IgD-negative memory B cell (primary cell): ENCODE data around the gene PBX1. TPM values are rescaled to one million over a fixed set of nuclear protein-coding genes. Genes with fewer than 3 reads are reported as not detected.

ENCODE experiments used
- H3K27ac Mint-ChIP-seq, 3 donors: one replicate each; pipeline ENCODE4 v1.8.0; 2020 to 2022; ENCODE audit warnings: mild to moderate bottlenecking in 3 of 3, mixed read lengths in 3 of 3, moderate library complexity in 1 of 3
- H3K27me3 Mint-ChIP-seq: one replicate; pipeline ENCODE4 v1.8.0; 2021; ENCODE audit warnings: mixed read lengths
- H3K36me3 Mint-ChIP-seq: one replicate; pipeline ENCODE4 v1.8.0; 2020; ENCODE audit warnings: mild to moderate bottlenecking, mixed read lengths
- H3K4me1 Mint-ChIP-seq, 3 donors: one replicate each; pipeline ENCODE4 v1.8.0; 2020 to 2022; ENCODE audit warnings: mixed read lengths in 3 of 3, mild to moderate bottlenecking in 1 of 3
- H3K4me3 Mint-ChIP-seq, 4 donors: one replicate each; pipeline ENCODE4 v1.8.0; 2020 to 2022; ENCODE audit warnings: mild to moderate bottlenecking in 4 of 4, mixed read lengths in 4 of 4, moderate library complexity in 3 of 4
- H3K9me3 Mint-ChIP-seq, 3 donors: one replicate each; pipeline ENCODE4 v1.8.0; 2020 to 2021; ENCODE audit warnings: mixed read lengths in 3 of 3, mild to moderate bottlenecking in 1 of 3
- polyA plus RNA-seq: library from polyadenylated mRNA; unstranded; fragments of 300-500 nt; fragmentation: Illumina TruSeq; gene quantifications from one replicate; pipeline ENCODE4 v1.2.3, GENCODE V29; 2021

Gene PBX1
- polyA plus RNA-seq, 1 donor from 2014 or later: 0.34 TPM

DNA sequence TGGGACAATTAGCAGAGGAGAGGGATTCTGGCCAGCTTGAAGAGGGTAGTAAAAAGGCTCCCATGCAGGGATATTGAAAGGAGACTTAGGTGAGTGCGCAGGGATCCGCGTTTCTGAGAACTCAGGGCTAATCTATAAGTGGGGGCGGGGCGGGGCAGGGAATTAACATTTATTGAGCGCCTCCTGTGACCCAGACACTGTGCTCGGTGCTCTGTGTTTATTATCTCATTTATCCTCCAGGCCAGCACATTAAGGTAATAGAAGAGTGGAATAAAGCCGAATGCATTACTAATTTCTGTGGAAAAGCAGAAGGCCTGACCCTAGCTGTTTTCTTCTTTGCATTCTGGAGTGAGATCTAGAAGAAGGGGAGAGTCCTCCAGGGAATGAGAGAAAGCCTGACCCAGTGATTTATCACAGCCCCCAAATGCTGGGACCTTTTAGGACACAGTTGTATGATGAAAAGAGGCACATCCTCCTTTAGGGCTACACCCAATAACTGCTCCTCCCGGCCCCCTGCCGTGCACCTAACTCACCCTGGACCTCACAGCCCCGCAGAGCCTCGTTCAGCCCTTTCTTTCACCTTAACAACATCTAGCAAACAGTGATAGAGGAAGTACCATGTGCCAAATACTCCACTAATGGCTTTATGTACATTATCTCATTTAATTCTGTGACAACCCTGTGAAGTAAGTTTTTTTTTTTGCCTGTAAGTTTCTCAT is 317.6 kb downstream of the PBX1 start:
- H3K36me3 Mint-ChIP-seq: no peaks in the 10 kb centered on the region

DNA sequence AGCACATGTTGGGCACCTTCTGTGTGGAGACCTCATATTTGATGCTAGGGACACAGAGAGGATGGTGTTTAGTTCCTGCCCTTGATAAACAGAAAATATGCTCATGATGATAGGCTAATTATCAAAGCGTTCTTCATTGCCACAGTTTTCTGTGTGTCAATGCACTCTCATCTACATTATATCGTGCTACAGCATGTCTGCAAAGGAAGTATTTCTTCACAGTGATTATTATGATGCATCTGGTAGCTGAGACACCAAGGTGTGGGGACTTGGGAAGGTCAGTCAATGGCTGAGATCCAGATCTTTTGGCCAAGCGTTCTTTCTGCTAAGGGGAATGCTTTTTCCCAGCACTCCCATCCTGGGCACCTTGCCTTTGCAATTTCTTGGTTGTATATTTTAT is 321.2 kb downstream of the PBX1 start:
- Mint-ChIP-seq H3K4me1 (no peaks in the 10 kb centered on the region), H3K27ac (no peak overlapping the region), H3K9me3 (peaks cover 0 to 3% (median 0%) of the 10 kb centered on the region in 3 donors), H3K36me3 (no peaks in the 10 kb centered on the region), H3K4me3 (no peak overlapping the region), H3K27me3 (peaks cover 3% of the 10 kb centered on the region)

More for the DNA sequence above, 317.6 kb downstream of the PBX1 start:
- Mint-ChIP-seq H3K4me3 (no peak overlapping the region), H3K27ac (no peak overlapping the region), H3K9me3 (peaks cover 0 to 3% (median 0%) of the 10 kb centered on the region in 3 donors), H3K27me3 (peaks cover 3% of the 10 kb centered on the region), H3K4me1 (no peaks in the 10 kb centered on the region)

DNA sequence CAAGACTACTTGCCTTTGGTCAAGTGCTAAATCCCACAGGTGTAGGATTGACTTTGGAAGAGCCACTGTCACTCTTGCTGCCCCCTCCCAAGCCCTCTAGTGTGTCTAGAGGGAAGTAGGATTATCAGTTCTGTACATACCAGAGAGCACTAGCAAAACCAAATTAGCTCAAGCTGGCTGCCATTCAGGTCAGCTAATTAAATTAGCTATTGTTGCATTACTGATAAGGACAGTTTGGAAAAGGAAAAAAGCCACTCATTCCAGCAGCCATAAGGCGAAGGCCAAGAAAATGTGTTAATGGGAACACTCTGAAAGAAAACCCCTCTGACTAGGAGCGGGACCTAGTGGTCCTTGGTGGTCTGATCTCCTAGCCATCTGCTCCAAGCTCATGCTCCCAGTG is 321.7 kb downstream of the PBX1 start:
- Mint-ChIP-seq H3K9me3 (peaks cover 0 to 3% (median 0%) of the 10 kb centered on the region in 3 donors), H3K4me3 (no peak overlapping the region), H3K27me3 (peaks cover 3% of the 10 kb centered on the region), H3K4me1 (no peaks in the 10 kb centered on the region), H3K27ac (no peak overlapping the region), H3K36me3 (no peaks in the 10 kb centered on the region)

DNA sequence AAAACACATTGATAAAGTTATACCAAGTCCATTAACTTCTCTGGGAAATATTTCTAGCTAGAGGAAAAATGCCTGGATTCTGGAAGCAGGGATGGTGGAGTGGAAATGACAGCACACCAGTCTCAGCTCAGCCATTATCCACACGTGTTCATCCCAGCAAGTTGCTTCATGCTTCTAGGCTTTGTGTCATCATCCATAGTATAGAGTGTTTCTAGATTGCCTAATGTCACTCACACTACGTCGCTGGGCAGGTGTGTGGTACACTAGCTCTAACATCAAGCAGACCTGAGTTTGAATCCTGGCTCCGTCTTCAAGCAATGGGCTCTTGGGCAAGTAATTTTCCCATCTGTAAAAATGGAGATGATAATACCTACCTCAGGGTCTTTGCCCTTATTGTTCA is 326.3 kb downstream of the PBX1 start:
- H3K4me3 Mint-ChIP-seq: no peak overlapping the region
- no peaks in the 10 kb centered on the region for H3K36me3 Mint-ChIP-seq
- no peak overlapping the region for H3K27ac Mint-ChIP-seq
- no peaks in the 10 kb centered on the region for H3K27me3 Mint-ChIP-seq
- H3K9me3 Mint-ChIP-seq: peaks cover 0 to 2% (median 0%) of the 10 kb centered on the region in 3 donors
- H3K4me1 Mint-ChIP-seq: no peaks in the 10 kb centered on the region

DNA sequence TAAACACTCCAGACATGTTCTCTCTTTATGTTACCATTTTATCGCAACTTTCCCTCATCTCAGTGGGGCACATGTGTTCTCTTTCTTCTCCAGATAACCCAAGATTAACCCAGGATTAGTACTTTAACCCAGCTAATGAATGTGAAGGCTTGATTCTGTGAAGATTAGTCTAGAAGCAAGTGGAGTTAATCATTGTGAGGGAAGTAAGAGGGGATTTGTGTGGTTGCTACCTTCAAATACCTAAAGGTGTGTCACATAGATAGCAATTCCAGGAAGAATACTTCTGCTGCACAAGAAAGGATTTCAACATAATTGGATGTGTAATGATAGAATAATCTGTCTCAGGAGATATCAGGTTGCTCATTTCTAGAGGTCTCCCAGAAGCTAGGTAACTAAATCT is 327.1 kb downstream of the PBX1 start:
- H3K36me3 Mint-ChIP-seq: no peaks in the 10 kb centered on the region
- H3K27me3 Mint-ChIP-seq: no peaks in the 10 kb centered on the region
- H3K4me3 Mint-ChIP-seq: no peak overlapping the region
- H3K9me3 Mint-ChIP-seq: peaks cover 0 to 2% (median 0%) of the 10 kb centered on the region in 3 donors
- H3K27ac Mint-ChIP-seq: no peak overlapping the region
- H3K4me1 Mint-ChIP-seq: no peaks in the 10 kb centered on the region

DNA sequence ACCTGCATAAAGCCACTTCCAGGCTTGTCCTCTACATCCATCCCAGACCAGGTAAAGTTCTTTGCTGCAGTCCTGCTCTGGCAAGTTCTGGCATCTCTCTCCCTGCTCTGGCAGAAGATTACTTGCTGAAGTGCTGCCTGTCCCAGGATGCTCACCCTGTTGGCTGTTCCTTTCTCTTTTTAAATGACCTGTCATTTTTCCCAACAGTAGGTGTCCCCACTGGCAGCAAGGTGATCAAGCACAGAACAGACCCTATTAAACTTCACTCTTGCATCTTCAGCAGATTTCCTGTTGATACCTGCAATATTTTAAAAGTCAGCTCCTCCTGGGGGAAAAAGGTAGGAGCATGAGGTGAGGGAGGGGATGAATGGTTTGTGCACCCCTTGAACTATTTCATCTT is 332.6 kb downstream of the PBX1 start:
- no peaks in the 10 kb centered on the region for H3K27me3 Mint-ChIP-seq
- no peak overlapping the region for H3K4me3 Mint-ChIP-seq
- no peak overlapping the region for H3K27ac Mint-ChIP-seq
- no peaks in the 10 kb centered on the region for H3K36me3 Mint-ChIP-seq
- H3K9me3 Mint-ChIP-seq: no peaks in the 10 kb centered on the region
- H3K4me1 Mint-ChIP-seq: no peaks in the 10 kb centered on the region

DNA sequence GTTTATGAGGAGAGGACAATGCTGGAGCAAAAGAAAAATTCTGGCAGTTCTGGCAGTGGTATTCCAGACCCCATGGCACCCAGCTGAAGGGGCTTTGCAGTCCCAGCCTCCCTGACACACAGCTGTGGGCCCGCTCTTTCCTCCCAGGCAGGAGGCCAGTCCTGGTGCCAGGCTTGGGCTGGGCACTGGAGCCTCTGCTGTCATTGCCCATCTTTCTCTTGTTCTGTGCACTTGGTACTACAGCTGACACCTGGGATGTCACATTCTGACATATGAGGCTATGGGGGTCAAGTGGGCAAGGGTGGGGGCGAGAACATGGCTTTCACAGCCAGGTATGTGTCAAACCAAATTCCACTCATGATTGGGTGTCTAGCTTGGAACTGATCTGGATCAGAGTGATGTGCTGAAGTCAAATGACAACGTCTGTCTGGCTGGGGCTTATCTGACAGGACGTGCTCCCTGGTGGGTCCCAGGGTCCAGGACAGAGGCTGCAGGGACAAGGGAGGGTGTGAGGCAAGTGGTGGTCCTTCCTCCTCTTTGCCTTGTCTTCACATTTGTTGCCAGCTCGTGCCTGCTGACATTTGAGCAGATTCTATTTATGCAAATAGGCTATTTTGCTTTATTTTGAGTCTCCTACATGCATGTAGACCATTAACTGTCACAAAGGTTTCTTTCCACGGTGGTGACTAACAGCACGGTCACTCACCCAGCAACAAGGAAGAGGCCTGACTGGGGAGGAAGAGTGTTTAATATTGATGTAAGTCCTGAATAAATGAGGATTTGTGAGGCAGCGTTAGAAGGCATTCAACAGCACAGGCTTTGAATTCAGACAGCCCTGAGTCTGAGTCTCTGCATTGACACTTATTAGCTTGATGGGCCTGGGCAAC is 336.3 kb downstream of the PBX1 start:
- H3K4me3 Mint-ChIP-seq: no peak overlapping the region
- no peaks in the 10 kb centered on the region for H3K27me3 Mint-ChIP-seq
- no peak overlapping the region for H3K27ac Mint-ChIP-seq
- H3K9me3 Mint-ChIP-seq: peaks cover 0 to 4% (median 2%) of the 10 kb centered on the region in 3 donors
- H3K4me1 Mint-ChIP-seq: peaks cover 0 to 1% (median 0%) of the 10 kb centered on the region in 3 donors
- no peaks in the 10 kb centered on the region for H3K36me3 Mint-ChIP-seq

DNA sequence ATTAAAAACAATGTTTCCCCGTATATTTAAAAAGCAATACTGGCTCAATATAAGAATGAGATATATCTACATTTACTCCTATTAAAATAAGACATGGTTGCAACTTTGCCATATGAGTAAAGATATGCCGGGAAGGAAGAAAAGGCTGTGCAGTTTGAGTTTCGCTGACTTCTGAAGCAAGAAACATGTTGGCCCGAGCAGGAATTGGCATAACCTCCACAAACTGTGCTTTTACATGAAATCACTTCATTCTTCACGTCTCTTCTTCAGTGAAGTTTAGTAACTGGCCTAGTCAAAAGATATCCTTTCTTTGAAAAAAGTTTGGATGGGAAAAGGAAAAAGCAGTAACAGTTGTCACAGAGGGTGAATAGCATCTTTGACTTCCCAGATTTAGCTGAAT is 342.0 kb downstream of the PBX1 start:
- no peaks in the 10 kb centered on the region for H3K36me3 Mint-ChIP-seq
- no peak overlapping the region for H3K4me3 Mint-ChIP-seq
- no peak overlapping the region for H3K27ac Mint-ChIP-seq
- no peaks in the 10 kb centered on the region for H3K27me3 Mint-ChIP-seq
- peaks cover 0 to 1% (median 0%) of the 10 kb centered on the region in 3 donors for H3K4me1 Mint-ChIP-seq
- peaks cover 0 to 5% (median 5%) of the 10 kb centered on the region in 3 donors for H3K9me3 Mint-ChIP-seq
